NCI-H2107 treated with DMSO at 0.1 percent for 48 hours (cell line): ENCODE data around the gene MYL9.

Source experiments
- DNase-seq: peaks from one replicate; lab custom pipeline; 2025; ENCODE audit not compliant: unreplicated experiment; lab: John Stamatoyannopoulos, UW

The MYL9 gene

GRCh38 chr20:36579996-36580545 lies 38.8 kb downstream of the MYL9 start:
- no peak for DNase-seq

GRCh38 chr20:36582322-36582721 lies 41.0 kb downstream of the MYL9 start:
- no peak for DNase-seq

GRCh38 chr20:36582821-36583220 lies 41.5 kb downstream of the MYL9 start:
- DNase-seq = no peak

GRCh38 chr20:36584018-36584481 lies 42.7 kb downstream of the MYL9 start:
- DNase-seq = no peak

- peak; percentile 60 for DNase-seq
Observed at GRCh38 chr20:36585410-36586125, 44.2 kb downstream of the MYL9 start.

GRCh38 chr20:36587388-36588070 lies 46.2 kb downstream of the MYL9 start:
- no peak for DNase-seq

- DNase-seq = no peak
Observed at GRCh38 chr20:36591281-36591680, 50.0 kb downstream of the MYL9 start.

GRCh38 chr20:36591854-36592641 lies 50.7 kb downstream of the MYL9 start:
- DNase-seq = no peak

- DNase-seq = no peak
Observed at GRCh38 chr20:36593347-36593929, 52.1 kb downstream of the MYL9 start.

- no peak for DNase-seq
Observed at GRCh38 chr20:36599912-36600345, 58.6 kb downstream of the MYL9 start.
